ENCODE measurements around the gene ABCA13.

The ABCA13 gene

DNA sequence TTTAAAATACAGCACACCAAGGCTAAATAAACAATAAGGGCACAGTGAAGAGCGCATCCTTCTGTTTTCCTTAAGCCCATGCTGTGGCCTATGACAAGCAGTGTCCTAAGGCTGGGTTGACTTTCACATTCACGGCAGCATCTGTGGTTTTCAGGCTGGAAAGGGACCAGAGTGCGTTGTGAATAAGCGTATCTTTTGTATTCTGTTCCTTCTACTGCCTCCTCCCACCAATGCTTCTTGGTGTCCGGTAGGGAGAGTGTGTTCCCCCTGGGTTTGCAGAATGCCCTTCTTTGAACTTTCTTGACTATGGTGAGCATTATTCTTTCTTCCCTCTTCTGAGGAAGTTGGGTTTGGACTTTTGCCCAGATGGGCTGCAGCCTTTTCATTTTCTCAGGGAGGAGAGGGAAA, 73.6 kb downstream of the ABCA13 start:
- no peak for DNase-seq

DNA sequence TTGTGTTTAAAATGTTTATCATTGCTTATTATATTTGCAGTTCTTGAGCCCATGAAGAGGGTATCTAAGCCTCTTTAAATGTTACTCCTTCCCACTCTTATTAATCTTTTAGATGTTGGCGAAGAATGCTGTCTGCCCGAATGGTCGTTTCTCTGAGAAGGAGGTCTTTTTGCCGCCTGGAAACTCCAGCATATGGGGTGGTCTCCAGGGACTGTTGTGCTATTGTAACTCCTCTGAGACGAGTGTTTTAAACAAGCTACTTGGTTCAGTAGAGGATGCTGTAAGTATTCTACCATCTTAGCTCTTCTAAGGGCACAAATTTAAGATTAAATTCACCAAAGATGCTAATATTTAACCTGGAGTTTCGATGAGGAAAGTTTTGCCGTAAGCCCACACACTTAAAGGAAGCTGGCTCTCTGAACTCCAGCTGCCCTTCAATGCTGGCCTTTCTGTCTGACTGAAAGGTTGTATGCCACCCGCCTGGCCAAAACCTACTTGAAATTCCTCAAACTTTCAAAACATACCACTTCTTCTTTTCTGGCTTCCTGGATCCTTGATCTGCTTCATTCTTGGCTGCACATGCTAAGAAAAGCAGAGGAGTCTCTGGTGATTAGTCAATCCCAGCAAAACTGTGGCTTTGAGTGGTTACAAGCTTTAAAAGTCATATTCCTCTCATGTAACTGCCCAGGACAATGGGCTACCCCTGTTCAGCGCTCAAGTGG, 74.7 kb downstream of the ABCA13 start:
- DNase-seq, result no peak

DNA sequence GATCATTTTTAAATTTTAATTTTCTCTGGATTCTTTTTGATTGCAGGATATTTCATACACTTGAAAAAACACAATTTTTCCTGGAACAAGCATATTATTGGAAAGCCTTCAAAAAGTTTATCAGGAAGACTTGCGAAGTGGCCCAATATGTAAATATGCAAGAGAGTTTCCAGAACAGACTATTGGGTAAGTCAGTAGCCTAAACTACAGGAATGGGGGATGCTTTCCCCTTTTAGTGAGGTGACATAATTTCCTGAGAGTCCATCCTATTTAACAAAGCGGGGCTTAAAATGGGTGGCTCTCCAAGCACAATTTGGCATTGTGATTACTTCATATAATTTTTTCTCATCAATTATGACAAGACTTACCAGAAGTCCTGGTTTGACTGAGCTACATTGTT, 77.9 kb downstream of the ABCA13 start:
- no peak for DNase-seq

DNA sequence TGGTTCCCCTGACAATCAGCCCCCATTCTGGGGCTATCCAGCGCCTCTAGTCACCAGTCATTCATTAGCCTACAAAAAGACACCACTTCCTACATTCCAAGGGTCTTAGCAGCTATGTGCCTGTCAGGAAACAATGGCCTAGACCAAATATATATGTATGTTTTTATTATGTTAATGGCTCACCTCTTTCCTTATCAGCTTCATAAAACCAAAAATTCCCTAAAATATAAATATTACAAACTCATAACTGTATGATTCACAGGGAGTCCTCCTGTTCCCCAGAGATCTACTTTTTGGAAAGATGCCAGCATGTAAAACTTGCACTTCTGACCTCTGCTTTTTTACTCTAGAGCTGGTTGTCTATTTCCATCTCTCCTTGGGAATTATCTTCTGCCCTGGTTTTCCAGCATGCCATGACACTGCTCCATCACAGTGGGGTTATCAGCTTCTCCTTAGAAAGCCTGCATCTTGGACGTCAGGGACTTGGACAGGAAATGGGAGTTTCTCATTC, 79.2 kb downstream of the ABCA13 start:
- no peak for DNase-seq

DNA sequence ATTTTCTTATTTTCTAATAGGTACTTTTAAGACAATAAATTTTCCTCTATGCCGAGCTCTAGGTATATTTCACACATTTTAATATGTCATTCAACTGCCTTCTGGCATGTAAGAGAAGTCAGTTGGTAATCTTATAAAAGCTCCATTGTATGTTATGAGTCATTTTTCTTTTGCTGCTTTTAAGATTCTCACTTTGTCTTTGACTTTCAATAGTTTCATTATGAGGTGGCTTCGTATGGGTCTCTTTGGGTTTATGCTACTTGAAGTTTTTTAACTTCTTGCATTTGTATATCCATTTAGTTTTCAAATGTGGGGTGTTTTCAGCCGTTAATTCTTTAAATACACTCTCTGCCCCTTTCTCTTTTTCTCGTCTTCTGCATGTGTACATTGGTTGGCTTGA, 80.5 kb downstream of the ABCA13 start:
- DNase-seq, result no peak

DNA sequence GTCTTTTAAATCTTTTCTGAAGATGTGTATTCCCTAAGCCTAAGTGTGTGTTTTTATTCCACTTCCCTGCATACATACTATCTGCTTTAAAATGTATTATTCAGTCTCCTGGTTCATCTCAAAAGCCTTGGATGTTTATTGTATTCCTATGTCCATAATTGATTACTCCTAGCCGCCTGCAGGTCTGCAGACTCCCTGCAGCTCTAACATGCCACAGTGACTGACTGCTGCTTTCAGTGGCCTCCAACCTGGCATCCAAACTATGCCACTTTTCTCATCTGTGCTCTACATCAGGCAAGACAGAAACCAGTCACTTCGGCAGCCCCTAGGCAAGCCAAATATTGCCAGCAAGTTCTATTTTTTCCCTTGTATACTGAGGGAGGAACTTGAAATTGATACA, 81.7 kb downstream of the ABCA13 start:
- DNase-seq, result no peak

DNA sequence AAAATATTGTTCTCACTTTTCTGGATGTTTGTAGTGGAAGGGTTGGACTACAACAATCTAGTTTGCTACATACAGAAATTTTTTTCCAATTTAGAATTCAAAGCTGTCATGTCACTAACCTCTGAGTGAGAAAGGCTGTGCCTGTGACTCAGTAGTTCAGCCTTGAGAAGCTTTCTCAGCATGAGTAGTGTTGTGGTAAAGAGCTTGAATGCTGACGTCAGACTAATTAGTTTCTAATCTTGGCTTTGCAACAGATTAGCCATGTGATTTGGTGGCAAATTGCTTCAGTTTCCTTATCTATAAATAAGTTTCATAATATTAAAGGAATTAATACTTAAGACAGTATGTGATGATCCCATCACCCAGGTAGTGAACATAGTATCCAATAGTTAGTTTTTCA, 83.8 kb downstream of the ABCA13 start:
- no peak for DNase-seq

DNA sequence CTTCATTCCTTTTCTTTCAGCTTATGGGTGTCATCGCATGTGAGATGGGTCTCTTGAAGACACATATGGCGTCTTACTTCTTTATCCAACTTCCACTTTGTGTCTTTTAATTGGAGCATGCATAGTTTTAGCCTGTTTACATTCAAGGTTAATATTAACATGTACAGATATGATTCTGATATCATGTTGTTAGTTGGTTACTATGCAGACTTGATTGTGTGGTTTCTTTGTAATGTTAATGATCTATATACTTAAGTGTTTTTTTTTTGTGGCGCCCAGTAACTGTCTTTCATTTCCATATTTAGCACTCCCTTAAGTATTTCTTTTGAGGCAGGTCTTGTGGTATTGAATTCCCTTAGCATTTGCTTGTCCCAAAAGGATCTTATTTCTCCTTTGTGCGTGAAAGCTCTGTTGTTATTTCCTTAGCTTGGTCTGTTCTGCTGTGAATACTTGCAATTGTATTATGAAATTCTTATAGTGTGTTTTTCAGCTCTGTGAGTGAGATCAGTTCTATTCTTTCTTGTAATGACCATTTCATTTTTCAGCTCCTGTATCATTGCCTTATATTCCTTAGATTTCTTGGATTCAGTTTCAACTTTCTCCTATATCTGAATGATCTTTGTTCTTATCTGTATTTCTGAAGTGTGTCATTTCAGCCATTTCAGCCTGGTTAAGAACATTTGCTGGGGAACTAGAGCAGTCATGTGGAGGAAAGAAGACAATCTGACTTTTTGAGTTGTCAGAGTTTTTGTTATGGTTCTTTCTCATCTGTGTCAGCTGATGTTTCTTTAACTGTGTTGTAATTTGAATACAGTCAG, 88.4 kb downstream of the ABCA13 start:
- DNase-seq, result no peak

DNA sequence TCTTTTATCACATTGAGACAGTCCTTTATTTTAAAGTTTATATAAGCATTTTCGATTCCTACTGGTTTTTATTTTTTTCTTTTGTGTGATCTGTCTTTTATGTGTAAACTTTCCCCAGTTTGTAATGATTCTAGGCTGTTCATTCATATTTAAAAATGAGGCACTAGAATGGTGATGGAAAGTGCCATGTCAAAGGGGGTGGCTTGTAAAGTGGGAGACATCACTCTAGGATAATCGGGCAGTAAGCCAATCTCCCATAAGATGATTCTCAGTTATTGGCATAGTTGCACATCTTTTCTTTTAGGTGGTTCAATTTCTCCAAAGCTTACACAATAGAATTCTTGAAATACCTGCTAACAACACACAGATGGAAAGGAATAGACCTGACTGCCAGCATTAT, 90.4 kb downstream of the ABCA13 start:
- DNase-seq, result no peak

DNA sequence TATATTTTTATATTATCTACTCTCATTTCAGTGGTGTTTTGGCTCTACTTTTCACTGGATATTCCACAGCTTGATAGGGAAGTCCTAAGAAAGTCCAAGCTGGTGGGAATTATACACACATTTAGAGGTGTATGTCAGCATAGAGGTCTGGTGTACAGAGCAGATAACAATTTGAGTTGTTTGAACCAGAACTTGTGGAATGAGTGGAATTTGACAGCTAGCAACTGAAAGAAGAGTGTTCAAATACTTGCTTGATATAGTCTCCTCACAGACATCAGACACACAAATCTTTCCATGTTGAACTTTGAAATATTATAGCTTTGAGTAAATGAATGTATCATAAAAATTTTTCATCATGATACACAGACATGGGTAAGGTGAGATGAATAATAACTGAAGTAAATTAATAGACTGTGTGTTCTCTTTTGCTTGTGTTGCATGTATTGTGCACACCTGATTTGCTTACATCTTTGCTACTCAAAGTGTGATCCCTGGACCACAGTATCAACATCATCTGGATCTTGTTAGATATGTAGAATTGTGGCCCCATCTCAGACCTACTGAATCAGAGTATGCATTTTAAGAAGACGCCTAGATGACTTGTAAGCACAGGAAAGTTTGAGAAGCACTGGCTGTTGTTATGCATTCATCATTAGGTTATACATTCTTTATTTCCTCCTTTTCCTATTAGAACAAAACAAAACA, 91.5 kb downstream of the ABCA13 start:
- no peak for DNase-seq

DNA sequence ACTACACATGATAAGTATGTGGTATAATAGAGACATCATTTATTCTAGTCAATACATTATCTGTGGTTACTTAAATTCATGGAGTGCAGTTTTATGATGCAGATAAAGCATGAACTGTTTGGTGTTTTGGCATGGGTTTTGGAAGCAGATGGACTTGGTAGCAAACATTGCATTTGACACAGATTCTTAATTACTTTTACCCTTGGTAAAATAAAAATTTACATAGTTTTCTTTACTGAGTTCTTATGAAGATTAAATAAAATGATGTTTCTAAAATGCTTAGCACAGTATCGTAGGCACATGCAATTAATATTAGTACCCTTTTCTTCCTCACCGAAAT, 92.0 kb downstream of the ABCA13 start:
- no peak for DNase-seq

DNA sequence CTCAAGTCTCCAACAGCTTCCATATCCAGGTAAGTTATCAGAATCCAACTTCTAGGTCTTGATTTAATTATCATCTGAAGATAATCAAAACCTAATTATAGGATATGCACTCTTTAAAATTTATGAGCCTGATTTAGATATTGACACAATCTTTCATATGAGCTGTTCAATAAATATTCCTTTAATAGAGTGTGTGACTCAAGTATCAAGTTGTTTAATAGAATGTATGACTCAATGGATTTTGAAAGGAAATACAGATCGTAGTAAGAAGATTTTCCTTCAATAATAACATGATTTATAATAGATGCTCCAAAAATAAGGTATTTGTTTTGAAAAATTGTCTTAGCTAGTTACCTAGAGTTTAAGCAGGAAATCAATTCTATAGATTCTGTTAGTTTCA, 97.8 kb downstream of the ABCA13 start:
- no peak for DNase-seq

DNA sequence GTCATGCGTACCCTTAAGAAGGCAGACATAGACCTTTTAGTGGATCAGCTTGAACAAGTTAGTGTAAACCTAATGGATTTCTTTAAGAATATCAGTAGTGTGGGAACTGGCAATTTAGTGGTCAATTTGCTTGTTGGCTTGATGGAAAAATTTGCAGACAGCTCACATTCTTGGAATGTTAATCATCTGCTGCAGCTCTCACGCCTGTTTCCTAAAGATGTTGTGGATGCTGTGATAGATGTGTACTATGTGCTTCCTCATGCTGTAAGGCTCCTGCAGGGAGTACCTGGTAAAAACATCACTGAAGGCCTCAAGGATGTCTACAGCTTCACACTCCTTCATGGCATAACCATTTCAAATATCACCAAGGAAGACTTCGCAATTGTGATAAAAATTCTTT, 103.4 kb downstream of the ABCA13 start:
- no peak for DNase-seq

DNA sequence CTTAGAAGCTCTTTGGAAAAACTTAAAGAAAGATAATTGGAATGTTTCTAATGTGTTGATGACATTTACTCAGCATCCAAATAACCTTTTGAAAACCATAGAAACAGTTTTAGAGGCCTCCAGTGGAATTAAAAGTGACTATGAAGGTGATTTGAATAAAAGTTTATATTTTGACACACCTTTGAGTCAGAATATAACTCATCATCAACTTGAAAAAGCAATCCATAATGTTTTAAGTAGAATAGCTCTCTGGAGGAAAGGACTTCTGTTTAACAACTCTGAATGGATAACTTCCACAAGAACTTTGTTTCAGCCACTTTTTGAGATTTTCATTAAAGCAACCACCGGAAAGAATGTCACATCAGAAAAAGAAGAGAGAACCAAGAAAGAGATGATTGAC, 108.2 kb downstream of the ABCA13 start:
- no peak for DNase-seq

DNA sequence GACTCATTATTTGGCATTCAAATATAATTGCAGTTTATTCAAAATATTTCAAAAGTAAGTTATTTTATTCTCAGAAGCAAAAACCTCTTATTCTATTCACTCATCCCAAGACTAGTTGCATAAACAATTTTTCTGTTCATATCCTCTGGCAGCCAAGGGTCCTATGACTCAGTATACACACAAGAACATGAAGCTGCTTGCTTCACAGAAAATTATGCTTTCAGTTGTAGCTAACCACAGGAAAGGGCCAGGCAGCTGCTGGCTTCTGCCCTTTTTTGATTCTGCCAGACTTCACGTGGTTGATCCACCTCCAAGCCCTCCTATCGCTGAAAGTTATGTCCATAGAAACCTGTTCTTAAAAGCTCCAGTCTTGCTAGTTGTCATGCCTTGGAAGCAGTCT, 108.8 kb downstream of the ABCA13 start:
- no peak for DNase-seq

DNA sequence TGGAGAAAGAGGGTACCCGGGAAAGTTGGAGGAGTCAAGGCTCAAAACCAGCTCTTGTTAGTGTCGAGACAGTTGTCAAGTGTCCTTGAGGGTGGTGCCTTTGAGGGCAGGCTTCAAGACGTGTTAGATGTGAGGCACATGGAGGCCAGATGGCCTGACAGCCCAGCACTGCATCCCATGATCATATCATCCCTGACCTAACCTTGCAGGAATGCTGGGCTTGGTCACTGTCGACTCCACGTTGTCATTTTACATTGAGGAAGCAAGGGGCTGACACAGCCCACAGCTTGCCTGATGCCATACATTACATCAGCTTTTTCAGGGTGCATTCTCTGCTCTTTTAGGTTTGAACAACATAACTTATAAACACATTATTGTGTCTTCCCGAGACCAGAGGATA, 114.1 kb downstream of the ABCA13 start:
- no peak for DNase-seq

DNA sequence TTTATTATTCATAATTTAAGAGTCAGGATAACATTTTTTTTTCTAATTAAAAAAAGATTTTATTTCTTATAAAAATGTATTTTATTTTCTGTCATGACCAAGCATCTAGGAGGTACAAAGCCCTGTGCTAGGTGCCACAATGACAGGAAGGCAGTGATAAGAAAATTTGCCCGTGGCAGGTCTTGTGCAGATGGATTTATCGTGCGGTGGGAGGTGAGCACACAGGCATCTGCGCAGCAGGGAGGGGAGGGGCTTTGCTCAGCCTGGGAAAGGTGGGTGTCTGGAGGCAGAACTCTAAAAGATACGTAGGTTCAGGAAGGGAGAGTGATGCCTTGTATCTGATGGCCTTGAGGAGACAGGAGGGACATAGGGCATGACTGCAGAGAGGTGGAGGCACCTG, 115.6 kb downstream of the ABCA13 start:
- DNase-seq, result no peak

DNA sequence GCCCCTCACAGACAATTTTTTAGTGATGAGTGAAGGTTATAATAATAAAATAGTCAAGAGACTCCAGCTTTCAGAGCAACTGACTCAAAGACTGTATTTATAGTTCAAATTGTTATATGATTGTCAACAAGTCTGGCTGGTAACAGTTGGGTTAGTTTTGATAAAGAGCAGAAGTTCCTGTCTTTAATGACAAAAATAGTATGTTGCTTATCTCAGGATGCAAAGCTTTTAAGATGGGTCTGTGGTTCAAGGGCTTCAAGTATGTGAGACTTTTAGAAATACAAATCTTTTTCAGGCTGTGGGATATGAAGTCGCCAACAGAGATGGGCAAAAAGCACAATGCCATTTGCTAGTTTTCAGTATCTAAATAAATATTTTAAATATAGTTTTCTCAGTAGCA, 118.4 kb downstream of the ABCA13 start:
- no peak for DNase-seq

DNA sequence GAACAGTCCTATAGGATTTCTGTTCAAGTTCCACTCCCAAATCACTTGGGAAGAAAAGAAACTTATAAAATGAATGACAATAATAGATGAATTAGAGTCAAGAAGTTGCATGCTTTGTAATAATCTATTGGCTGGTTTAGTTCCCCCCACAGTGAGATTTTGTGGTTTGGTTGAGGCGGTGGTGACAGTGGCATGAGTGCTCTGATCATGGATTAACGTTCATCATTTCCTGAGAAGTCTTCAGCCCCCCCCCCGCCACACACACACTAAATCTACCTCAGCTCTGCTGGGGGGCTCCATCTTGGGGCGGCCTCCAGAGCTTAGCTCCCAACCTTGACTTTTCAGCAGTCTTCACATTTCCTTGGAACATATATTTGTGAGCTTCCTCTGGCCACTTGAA, 121.7 kb downstream of the ABCA13 start:
- no peak for DNase-seq

DNA sequence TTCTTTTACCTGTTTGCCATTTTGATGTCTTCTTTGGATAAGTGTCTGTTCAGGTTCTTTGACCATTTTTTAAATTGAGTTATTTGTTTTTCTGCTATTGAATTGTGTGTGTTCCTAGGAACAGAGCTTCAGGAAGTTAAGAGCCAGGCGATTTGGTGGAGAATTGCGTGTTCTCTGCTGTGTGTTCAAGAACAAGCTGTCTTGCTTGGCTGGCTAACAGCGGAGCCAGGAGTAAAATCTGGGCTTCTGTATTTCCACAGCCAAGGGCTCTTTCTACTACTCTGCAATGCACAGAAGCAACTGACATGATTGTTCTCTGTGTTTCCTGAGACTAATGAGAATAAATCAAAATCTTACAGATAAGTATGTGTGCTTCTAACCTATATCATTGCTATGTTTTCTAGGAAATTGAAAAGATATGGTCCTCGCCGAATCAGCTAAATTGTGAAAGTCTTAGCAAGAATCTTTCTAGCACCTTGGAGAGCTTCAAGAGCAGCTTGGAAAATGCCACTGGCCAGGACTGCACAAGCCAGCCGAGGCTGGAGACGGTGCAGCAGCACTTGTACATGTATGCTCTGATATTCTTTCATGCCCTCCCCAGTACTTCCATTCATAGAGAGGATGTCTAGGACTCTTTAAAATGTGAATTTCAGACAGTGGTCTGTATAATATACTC, 124.2 kb downstream of the ABCA13 start:
- DNase-seq, result no peak

DNA sequence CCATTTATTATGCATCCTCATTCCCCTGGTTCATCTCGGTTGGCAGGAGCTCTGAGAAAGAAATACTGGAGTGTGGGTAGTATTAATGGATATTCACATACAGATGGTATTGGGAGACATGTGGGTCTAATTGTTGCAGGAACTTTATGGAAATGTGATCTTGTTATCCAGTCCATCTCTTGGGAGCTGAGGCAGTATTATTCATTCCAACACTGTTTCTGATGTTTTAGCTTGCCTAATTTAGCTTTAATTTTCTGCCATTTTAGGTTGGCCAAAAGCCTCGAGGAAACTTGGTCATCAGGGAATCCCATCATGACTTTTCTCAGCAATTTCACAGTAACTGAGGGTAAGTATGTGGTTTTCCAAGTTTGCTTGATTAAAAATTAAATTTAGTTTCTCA, 125.7 kb downstream of the ABCA13 start:
- DNase-seq, result no peak

DNA sequence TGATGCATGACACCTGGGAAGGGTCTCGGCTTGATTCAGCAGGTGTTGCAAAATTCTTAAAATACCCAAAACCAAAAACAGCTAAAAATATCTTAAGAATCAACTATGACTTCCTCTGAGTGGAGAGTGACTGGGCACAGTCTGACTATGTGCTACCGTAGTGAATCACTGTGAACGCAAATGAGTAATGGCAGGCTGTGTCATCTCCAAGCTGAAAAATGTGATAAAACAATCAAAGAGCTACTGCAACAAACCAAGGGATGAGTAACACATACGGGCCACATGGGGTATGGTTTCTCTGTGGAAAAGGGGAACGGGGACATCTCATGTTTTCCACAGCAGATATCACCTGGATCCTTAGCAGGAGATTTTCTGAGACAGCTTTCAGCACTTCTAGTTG, 127.5 kb downstream of the ABCA13 start:
- DNase-seq, result no peak

DNA sequence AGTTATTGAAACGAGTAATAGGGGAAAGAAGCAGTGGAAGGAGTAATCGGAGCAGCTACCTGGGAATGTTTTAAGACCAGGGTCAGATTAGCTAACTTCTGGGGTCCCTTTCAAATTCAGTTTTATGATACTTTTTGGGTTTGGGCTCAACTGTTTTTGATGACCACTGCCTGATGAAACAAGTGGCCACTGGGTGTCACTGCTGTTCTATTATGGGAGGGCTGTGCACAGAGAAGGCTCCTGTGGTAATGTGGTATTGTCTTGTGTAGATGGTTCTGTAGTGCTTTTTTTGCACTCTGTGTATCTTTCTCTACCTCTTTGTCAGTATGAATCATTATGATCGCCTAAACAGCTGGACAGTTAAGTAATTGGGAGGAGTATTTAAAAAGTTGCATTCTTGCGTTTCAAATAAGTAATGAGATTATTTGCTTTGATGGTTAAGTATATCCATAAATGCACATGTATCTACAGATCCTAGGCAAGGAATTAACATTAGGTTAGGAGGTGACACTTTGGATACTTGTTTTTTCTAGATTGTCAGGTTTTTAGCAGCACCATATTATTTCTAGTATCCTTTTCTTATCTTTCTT, 128.4 kb downstream of the ABCA13 start:
- peak; percentile 36 for DNase-seq
